Measurements from ENCODE around the gene REV1.

Gene REV1

GRCh38 chr2:99445065-99445464, 44.8 kb downstream of the REV1 start:
- DNase-seq, result no peak

- DNase-seq, result no peak
Measured at GRCh38 chr2:99444222-99444621, 45.6 kb downstream of the REV1 start.

- no peak for DNase-seq
Measured at GRCh38 chr2:99442837-99443236, 47.0 kb downstream of the REV1 start.

GRCh38 chr2:99439971-99440505, 49.8 kb downstream of the REV1 start:
- DNase-seq, result no peak

- no peak for DNase-seq
Measured at GRCh38 chr2:99436874-99437273, 52.9 kb downstream of the REV1 start.

- DNase-seq, result no peak
Measured at GRCh38 chr2:99433340-99433739, 56.5 kb downstream of the REV1 start.

- no peak for DNase-seq
Measured at GRCh38 chr2:99431587-99432275, 58.1 kb downstream of the REV1 start.

GRCh38 chr2:99430614-99431291, 59.1 kb downstream of the REV1 start:
- no peak for DNase-seq

GRCh38 chr2:99425022-99425421, 64.8 kb downstream of the REV1 start:
- no peak for DNase-seq

GRCh38 chr2:99424371-99424770, 65.4 kb downstream of the REV1 start:
- DNase-seq, result no peak

- DNase-seq, result no peak
Measured at GRCh38 chr2:99422599-99422998, 67.2 kb downstream of the REV1 start.

- DNase-seq, result no peak
Measured at GRCh38 chr2:99421469-99421868, 68.3 kb downstream of the REV1 start.

- DNase-seq, result no peak
Measured at GRCh38 chr2:99420751-99421299, 69.0 kb downstream of the REV1 start.

- no peak for DNase-seq
Measured at GRCh38 chr2:99420031-99420430, 69.8 kb downstream of the REV1 start.

- no peak for DNase-seq
Measured at GRCh38 chr2:99417396-99417795, 72.4 kb downstream of the REV1 start.

- DNase-seq, result no peak
Measured at GRCh38 chr2:99414566-99414965, 75.3 kb downstream of the REV1 start.

GRCh38 chr2:99410276-99410675, 79.5 kb downstream of the REV1 start:
- no peak for DNase-seq

- DNase-seq, result no peak
Measured at GRCh38 chr2:99406137-99406536, 83.7 kb downstream of the REV1 start.

GRCh38 chr2:99404797-99405669, 84.8 kb downstream of the REV1 start:
- DNase-seq, result no peak

- DNase-seq, result no peak
Measured at GRCh38 chr2:99404039-99404796, 85.6 kb downstream of the REV1 start.

GRCh38 chr2:99403524-99403923, 86.3 kb downstream of the REV1 start:
- no peak for DNase-seq

GRCh38 chr2:99403084-99403483, 86.7 kb downstream of the REV1 start:
- DNase-seq, result no peak
